Measurements from ENCODE around the gene NCKAP5.

NCKAP5 gene

GRCh38 chr2:133378928-133379549, 189.2 kb downstream of the NCKAP5 start:
- Histone ChIP-seq H3K9ac (no peak overlapping the region), H3K4me2 (no peak overlapping the region), H3K4me1 (no peaks in the 10 kb centered on the region), H3K4me3 (no peak overlapping the region), H3K36me3 (no peaks in the 10 kb centered on the region), H4K20me1 (no peaks in the 10 kb centered on the region), H3K27me3 (no peaks in the 10 kb centered on the region), H3K27ac (no peak overlapping the region), H3K9me3 (replicated peaks in 1 of 11) (peaks cover 0 to 6% (median 0%) of the 10 kb centered on the region in 11 experiments; a peak in 1 of 22 replicates)
- TF ChIP-seq Cebpa-rat (IDR thresholded peaks at IDR 0.05), result no peak

DNA sequence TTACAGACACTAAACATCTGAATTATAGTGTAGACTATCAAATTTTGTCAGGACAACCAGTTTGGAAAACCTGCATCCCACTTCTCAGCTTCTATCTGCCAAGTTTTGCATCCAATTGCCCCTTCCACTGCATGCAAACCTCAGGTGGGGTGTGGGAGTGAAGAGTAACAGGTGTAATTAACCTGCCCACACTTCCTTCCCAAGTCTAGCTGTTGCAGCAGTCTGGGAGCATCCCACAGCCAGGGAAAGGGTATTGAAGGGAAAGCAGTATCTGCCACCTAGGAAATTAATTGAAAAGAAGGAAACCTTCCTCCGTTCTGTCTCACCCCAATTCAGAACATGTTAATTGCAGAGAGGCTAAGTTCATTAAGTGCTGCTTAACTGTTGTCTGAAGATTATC, 189.9 kb downstream of the NCKAP5 start:
- Histone ChIP-seq H3K4me1 (no peaks in the 10 kb centered on the region), H4K20me1 (no peaks in the 10 kb centered on the region), H3K4me2 (no peak overlapping the region), H3K9me3 (replicated peaks in 1 of 11) (peaks cover 0 to 6% (median 0%) of the 10 kb centered on the region in 11 experiments; a peak in 1 of 22 replicates), H3K27ac (no peak overlapping the region), H3K4me3 (no peak overlapping the region), H3K27me3 (no peaks in the 10 kb centered on the region), H3K36me3 (no peaks in the 10 kb centered on the region), H3K9ac (no peak overlapping the region)
- no peak for TF ChIP-seq Cebpa-rat (IDR thresholded peaks at IDR 0.05)

DNA sequence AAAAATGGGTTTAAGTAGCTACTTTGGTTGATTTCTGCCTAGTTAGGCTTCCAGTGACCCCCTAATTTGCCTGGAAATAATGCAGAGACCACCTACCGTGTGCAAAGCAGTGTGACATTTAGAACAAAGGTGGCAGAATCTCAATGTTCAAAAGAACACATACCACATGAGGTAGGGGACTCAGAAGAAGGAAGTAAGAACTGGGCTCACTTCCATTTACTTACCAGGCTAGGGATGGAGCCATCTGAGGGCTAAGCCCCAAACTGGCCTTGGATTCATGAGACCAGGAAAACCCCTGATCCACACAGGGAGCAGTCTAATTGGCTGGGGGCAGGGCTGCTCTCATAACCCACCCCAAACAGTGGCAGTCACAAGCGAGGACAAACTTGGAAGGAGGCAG, 190.7 kb downstream of the NCKAP5 start:
- H4K20me1 ChIP-seq, result no peaks in the 10 kb centered on the region
- H3K27me3 ChIP-seq, result no peaks in the 10 kb centered on the region
- H3K27ac ChIP-seq, result no peak overlapping the region
- H3K4me2 ChIP-seq, result no peak overlapping the region
- no peak overlapping the region for H3K9ac ChIP-seq
- no peak for TF ChIP-seq Cebpa-rat (IDR thresholded peaks at IDR 0.05)
- no peak overlapping the region for H3K4me3 ChIP-seq
- no peaks in the 10 kb centered on the region for H3K4me1 ChIP-seq
- H3K9me3 ChIP-seq (replicated peaks in 1 of 11), result peaks cover 0 to 6% (median 0%) of the 10 kb centered on the region in 11 experiments; a peak in 1 of 22 replicates
- H3K36me3 ChIP-seq, result no peaks in the 10 kb centered on the region

DNA sequence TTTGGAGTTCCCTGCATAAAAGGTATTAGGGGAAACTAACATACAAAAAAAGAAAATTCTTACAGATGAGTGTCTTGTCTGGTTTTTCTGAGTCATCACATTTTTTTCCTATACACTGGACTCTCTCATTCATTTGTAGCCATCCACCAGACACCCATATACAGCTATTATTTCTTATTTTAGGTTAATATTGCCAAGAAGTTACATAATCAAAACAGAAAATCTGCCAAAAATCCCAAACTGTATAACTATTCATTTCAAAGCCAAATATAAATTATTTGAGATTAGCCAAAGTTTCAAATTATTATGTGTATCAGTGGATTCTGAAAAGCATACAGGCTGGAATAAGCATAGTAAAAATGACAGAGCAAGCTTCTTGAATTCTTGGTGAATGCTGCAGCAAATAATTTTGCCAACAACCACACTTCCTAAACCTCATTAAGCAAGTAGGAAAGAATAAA, 191.2 kb downstream of the NCKAP5 start:
- no peaks in the 10 kb centered on the region for H3K27me3 ChIP-seq
- no peak for TF ChIP-seq Cebpa-rat (IDR thresholded peaks at IDR 0.05)
- no peaks in the 10 kb centered on the region for H3K36me3 ChIP-seq
- no peaks in the 10 kb centered on the region for H4K20me1 ChIP-seq
- no peak overlapping the region for H3K4me3 ChIP-seq
- no peak overlapping the region for H3K4me2 ChIP-seq
- no peaks in the 10 kb centered on the region for H3K4me1 ChIP-seq
- H3K9me3 ChIP-seq (replicated peaks in 1 of 11), result peaks cover 0 to 6% (median 0%) of the 10 kb centered on the region in 11 experiments; a peak in 1 of 22 replicates
- H3K9ac ChIP-seq, result no peak overlapping the region
- no peak overlapping the region for H3K27ac ChIP-seq

- Histone ChIP-seq H3K4me2 (no peak overlapping the region), H3K4me1 (no peaks in the 10 kb centered on the region), H3K4me3 (no peak overlapping the region), H3K9ac (no peak overlapping the region), H3K9me3 (replicated peaks in 1 of 11) (peaks cover 0 to 6% (median 0%) of the 10 kb centered on the region in 11 experiments; a peak in 1 of 22 replicates), H3K27ac (no peak overlapping the region), H3K36me3 (no peaks in the 10 kb centered on the region), H3K27me3 (no peaks in the 10 kb centered on the region), H4K20me1 (no peaks in the 10 kb centered on the region)
- no peak for TF ChIP-seq Cebpa-rat (IDR thresholded peaks at IDR 0.05)
Measured at GRCh38 chr2:133374781-133375180, 193.5 kb downstream of the NCKAP5 start.

- Histone ChIP-seq H3K27ac (no peak overlapping the region), H3K27me3 (no peaks in the 10 kb centered on the region), H3K9me3 (replicated peaks in 1 of 11) (peaks cover 0 to 6% (median 0%) of the 10 kb centered on the region in 11 experiments; a peak in 1 of 22 replicates), H4K20me1 (no peaks in the 10 kb centered on the region), H3K4me1 (no peaks in the 10 kb centered on the region), H3K4me3 (no peak overlapping the region), H3K4me2 (no peak overlapping the region), H3K36me3 (no peaks in the 10 kb centered on the region), H3K9ac (no peak overlapping the region)
- no peak for TF ChIP-seq Cebpa-rat (IDR thresholded peaks at IDR 0.05)
Measured at GRCh38 chr2:133371286-133371685, 197.0 kb downstream of the NCKAP5 start.

DNA sequence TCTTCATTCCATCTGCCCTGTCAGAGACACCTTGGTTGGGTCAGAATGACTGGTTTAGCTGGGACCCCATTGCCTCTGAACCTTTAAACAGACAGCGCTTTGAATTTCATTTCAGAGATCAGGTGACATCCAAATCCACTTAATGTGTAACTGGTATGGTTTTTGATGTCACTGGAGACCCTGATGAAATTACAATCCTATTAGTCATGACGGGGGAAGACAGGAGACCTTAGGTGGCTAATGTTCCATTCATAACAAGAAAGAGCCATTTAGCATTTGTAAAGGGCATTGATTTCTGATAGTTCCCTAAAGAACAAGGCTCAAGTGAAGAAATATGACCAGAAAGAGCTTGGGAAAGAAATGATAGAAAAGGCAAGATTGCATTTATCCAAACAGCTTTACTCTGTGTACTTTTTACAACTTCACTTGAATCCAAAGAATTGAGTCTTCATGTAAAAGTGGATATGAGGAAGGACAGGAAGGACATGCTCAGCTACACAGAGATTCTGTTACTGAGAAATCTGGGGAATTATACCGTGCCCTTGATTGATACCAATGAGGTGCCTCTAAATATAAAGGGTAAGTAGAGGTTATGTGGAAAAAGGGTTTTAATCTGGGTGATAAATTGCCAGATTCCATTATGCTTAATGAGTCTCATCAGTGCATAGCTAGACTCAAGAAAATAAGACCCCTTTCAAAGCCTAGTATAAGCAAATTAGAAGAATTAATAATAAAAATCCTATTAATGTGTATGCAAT, 198.2 kb downstream of the NCKAP5 start:
- H3K4me1 ChIP-seq, result no peaks in the 10 kb centered on the region
- no peaks in the 10 kb centered on the region for H3K9me3 ChIP-seq (replicated peaks in 1 of 11)
- no peak overlapping the region for H3K9ac ChIP-seq
- no peaks in the 10 kb centered on the region for H3K36me3 ChIP-seq
- TF ChIP-seq Cebpa-rat (IDR thresholded peaks at IDR 0.05), result no peak
- no peaks in the 10 kb centered on the region for H3K27me3 ChIP-seq
- no peak overlapping the region for H3K27ac ChIP-seq
- no peak overlapping the region for H3K4me3 ChIP-seq
- no peaks in the 10 kb centered on the region for H4K20me1 ChIP-seq
- H3K4me2 ChIP-seq, result no peak overlapping the region

DNA sequence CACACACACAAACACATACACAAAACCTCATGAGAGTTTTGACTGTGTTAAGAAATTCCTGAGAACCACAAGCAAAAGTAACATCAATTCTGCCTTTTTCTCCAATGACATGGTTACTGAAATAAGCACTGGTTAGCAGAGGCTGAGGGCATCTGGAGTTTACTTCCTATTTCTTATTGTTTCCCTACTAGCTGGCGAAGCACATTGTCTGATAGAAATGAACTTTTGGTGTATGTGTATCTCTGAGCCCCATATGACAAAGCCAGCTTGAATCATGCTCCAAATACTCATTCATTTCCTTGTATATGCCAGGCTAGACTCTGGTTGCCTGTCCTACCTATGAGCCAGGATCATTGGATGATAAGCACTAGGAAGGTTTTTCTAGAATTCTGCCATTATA, 203.1 kb downstream of the NCKAP5 start:
- Histone ChIP-seq H3K4me2 (no peak overlapping the region), H3K4me3 (no peak overlapping the region), H3K27me3 (no peaks in the 10 kb centered on the region), H3K36me3 (no peaks in the 10 kb centered on the region), H3K27ac (no peak overlapping the region), H3K4me1 (peaks cover 0 to 17% (median 5%) of the 10 kb centered on the region in 10 experiments; a peak in 11 of 20 replicates), H4K20me1 (no peaks in the 10 kb centered on the region), H3K9me3 (replicated peaks in 1 of 11) (no peaks in the 10 kb centered on the region), H3K9ac (no peak overlapping the region)
- no peak for TF ChIP-seq Cebpa-rat (IDR thresholded peaks at IDR 0.05)

DNA sequence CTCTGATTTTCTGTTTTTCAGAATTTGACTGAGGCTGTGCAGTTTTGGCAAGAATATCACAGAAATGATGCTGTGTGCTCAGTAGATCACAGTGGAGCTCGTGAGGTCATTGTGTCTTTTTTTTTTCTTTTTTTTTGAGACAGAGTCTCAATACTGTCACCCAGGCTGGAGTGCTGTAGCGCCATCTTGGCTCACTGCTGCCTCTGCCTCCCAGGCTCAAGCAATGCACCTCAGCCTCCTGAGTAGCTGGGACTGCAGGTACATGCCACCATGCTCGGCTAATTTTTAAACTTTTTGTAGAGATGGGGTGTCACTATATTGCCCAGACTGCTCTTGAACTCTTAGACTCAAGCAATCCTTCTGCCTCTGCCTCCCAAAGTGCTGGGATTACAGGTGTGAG, 203.6 kb downstream of the NCKAP5 start:
- TF ChIP-seq Cebpa-rat (IDR thresholded peaks at IDR 0.05), result no peak
- H3K9me3 ChIP-seq (replicated peaks in 1 of 11), result no peaks in the 10 kb centered on the region
- no peak overlapping the region for H3K27ac ChIP-seq
- H3K36me3 ChIP-seq, result no peaks in the 10 kb centered on the region
- H3K4me2 ChIP-seq, result no peak overlapping the region
- peaks cover 0 to 17% (median 5%) of the 10 kb centered on the region in 10 experiments; a peak in 11 of 20 replicates for H3K4me1 ChIP-seq
- H3K27me3 ChIP-seq, result no peaks in the 10 kb centered on the region
- no peaks in the 10 kb centered on the region for H4K20me1 ChIP-seq
- H3K4me3 ChIP-seq, result no peak overlapping the region
- no peak overlapping the region for H3K9ac ChIP-seq

All from BLaER1 treated with 17β-estradiol and CSF1 and Interleukin-3, amounts not matched to agents 10 nM and 100 nM (cell line).